Endometrial microvascular endothelial cells (primary cell): ENCODE data around the gene MAGEB10. TPM values are rescaled to one million over a fixed set of nuclear protein-coding genes. Genes with fewer than 3 reads are reported as not detected.
"Not testable (repeated sequence)": the region's sequence is repeated elsewhere in the genome, so short reads cannot be mapped to it uniquely, and the experiment has no call there.

Source experiments
- in situ Hi-C: cut with HindIII; loops from 2 replicates; pipeline ENCODE4 v1.10.0; 2017; ENCODE audit warnings: low sequenced_read_pairs, low pct_unique_long_range_greater_than_20kb; ENCODE audit errors: inconsistent ontology term
- total RNA-seq: library from RNA; depleted of rRNA; stranded (reverse); fragments of >200 nt; gene quantifications from one replicate; pipeline ENCODE4 v1.2.3, GENCODE V29; 2015; ENCODE audit errors: inconsistent ontology term

MAGEB10 gene, protein sequence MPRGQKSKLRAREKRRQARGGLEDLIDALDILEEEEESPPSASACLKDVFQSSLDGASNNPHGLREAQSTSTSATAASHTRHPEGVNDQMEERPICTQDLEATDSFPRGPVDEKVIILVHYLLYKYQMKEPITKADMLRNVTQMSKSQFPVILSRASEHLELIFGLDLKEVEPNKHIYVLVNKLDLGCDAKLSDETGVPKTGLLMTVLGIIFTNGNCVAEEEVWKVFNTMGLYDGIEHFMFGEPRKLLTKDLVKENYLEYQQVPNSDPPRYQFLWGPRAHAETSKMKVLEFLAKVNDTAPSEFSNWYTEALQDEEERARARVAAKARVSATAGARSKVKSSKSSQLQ
- total RNA-seq = not detected

DNA sequence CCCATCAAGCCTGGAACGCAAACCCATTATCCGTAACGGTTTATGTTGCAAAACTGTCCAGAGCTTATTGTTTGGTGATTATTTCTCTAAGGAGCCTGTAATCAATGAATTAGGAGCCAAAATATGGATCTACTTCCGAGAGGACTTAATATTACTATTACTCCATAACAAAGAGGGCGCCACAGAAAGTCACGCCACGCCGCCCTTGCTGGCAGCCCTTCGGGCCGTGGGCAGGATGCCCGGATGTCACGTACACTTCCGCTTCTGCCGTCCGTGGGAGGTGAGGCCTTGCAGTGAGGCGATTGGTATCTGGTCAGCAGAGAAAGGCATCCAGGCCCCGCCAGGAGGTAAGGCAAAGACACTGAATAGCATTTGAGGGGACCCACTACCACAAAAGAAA is at the start of gene MAGEB10:
Gene MAGEB10 (plus strand): TSS at position 301 of the 400 bp plus-strand sequence. CDS start 13,317 bp downstream, outside the sequence.
- in situ Hi-C loops = no loop called here

DNA sequence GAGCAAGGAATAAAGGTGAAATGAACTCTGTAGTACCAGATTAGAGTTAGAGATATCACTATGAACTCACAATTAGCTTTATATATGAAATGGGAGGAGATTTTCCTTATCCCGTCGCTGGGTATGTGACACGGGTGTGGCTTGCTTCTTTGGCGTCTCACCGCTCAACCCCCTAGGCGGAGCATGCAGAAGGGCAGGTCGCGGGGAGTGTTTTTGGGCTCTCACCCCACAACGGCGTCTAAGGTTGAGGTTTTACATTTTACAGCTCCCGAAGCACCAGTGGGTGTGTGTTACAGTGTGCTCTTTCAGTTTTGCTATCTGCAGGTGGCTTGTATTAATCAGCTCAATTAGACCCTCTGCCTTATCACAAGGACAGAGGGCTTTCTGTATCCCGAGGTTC is 42.1 kb upstream of the MAGEB10 start:
- in situ Hi-C loops = no loop called here

DNA sequence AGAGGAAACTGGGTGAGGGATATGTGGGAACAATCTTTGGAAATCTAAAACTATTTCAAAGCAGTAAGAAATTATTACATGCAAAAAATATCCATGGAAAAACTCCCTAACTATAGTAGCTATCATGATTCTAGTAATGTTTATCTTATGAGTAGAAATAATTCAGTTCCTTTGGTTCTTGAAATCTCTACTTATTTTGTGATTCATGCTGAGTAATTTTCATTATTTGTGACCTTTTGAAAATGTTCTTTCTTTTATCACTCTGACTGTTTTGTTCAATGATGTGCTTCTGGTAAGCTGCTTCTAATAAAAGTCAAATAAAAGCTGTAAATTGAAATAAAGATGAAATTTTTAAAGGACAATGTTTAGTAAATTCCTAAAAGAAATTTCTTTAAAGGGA is 40.4 kb upstream of the MAGEB10 start:
- in situ Hi-C loops = no loop called here

DNA sequence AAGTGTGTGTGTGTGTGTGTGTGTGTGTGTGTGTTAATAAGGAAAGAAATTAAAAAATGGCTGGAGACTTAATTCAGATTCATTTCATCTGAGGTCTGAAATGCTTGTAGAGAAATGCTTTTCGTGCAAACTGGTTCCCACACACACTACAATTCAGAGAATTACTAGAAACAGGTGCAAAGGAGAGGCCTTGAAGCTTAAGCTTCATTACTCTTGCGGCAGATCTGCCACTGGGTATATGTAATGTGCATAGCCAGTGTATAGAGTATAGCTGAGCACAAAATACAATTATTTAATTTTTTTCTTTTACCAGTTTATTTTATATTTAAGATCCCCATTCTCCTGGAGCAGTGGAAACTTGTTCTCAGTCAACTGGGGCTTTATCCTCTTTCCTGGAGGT is 31.8 kb upstream of the MAGEB10 start:
- in situ Hi-C loops = no loop called here

DNA sequence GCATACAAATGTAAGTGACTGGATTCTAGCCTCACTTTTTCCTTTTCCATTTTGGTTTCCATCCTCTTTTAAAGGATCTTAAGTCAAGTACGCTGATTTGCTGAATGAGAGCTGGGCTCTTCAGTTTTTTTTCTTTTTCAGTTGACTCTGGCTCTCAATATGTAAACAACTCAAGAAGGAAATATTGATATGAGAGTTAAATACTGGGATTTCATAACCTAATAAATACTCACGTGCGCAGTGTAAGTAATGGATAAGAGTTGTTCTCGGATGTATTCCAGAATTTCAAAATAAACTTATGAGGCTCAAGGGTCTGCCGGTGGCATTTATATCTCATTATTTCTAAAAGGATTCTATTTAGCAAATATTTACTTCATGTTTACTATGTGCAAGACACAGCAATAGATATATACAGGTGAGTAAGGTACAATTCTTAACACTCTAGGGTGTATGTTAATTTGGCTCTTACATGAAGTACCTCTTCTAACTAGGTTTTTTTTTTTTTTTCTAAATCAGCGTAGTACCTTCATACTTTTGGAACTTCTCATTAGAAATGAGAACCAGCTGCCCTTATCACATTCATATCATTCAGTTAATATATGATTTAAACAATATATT is 11.0 kb upstream of the MAGEB10 start:
- in situ Hi-C loops = no loop called here

DNA sequence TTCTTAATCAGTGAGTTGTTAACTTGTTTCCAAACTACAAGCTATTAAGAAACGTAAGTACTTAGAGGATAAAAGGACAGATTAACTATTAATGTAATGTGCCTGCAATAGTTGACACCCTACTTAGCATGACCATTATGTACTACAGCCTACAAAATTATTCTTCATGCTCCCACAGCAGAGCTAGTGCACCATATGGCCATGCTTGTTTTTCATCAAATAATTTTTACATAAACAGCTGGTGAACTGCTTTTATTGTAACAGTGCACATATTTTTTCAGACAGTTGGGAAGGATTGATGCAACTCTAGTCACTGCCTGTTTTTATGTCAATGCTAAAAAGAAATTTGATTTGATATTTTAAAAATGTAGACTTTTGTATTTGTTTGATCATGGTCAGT is 10.2 kb upstream of the MAGEB10 start:
- in situ Hi-C loops = no loop called here

DNA sequence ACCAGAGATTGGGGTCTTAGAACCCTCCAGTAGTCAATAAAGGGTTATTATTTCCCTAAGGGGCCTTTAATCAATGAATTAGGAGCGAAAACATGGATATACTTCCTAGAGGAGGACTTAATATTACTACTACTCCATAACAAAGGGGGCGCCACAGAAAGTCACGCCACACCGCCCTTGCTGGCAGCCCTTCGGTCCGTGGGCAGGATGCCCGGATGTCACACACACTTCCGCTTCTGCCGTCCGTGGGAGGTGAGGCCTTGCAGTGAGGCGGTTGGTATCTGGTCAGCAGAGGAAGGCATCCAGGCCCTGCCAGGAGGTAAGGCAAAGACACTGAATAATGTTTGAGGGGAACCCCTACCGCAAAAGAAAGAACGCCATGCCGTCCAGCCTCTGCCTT is 436 bp downstream of the MAGEB10 start:
- in situ Hi-C loops = no loop called here

DNA sequence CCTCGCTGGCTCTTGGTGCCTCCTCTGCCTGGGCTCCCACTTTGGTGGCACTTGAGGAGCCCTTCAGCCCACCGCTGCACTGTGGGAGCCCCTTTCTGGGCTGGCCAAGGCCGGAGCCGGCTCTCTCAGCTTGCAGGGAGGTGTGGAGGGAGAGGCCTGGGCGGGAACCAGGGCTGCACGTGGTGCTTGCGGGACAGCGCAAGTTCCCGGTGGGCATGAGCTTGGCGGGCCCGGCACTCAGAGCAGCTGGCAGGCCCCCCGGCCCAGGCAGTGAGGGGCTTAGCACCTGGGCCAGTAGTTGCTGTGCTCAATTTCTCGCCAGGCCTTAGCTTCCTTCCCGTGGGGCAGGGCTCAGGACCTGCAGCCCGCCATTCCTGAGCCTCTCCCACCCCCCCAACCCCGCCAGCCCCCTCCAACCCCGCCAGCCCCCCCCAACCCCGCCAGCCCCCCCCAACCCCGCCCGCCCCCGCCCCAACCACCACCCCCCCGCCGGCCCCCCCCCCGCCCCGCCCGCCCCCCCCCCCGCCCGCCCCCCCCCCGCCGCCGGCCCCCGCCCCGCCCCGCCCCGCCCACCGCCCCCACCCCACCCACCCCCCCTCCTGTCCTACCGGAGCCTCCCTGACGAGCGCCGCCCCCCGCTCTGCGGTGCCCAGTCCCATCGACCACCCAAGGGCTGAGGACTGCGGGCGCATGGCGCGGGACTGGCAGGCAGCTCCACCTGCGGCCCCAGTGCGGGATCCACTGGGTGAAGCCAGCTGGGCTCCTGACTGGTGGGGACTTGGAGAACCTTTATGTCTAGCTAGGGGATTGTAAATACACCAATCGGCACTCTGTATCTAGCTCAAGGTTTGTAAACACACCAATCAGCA is 1.4 kb downstream of the MAGEB10 start:
- in situ Hi-C loops = not testable (repeated sequence)

DNA sequence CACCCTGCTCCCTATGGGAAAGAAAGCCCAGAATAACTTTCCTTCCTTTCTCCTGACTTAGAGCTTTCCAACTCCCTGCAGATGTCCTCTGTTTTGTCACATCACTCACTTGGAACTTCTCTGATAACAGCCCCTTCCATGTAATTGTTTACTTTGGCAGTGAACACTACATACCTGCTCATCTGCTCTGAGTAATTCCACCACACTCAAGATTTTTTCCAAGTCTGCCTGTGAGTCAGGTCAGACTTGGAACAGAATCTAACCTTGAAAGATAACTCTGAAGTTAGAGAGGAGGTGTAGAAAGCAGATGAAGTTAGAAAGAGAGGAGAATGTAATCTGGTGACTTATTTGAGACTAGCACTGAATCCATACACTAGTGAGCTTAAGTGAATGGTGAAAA is 7.4 kb downstream of the MAGEB10 start:
- in situ Hi-C loops = no loop called here

DNA sequence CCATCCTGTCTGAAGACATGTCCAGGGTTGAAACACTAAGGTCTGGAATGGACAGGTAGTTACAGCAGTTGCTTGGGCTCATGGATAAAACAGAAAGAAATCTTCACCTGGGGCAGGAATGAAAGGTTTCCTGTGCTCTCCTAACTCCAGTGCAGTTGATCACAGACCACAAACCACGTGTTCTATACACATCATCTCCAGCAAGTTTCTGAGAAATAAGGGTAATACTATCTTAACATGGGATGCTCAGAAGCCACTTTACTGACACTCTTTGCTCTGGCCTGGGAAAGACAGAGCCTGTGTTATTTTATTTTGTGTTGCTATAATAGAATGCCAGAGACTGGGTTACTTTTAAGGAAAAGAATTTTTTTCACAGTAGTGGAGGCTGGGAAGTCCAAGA is 16.0 kb downstream of the MAGEB10 start:
- in situ Hi-C loops = no loop called here

DNA sequence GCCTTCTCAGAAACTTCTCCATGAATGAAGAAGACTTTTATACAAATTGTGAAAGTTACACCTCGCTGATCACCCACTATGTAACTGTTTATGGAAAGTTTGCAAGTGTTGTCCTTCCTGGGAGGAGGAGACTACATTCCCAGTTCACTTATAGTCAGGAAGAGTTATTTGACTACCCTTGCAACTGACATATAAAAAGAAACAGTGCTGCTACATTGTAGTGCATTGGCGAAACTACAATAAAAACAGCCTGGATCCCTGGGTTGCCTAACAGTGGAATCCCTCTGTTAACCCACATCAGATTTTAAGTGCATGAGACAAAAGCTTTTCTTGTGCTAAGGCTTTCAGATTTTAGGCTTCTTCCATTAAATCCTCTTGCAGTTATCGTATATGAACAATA is 30.4 kb downstream of the MAGEB10 start:
- in situ Hi-C loops = no loop called here

DNA sequence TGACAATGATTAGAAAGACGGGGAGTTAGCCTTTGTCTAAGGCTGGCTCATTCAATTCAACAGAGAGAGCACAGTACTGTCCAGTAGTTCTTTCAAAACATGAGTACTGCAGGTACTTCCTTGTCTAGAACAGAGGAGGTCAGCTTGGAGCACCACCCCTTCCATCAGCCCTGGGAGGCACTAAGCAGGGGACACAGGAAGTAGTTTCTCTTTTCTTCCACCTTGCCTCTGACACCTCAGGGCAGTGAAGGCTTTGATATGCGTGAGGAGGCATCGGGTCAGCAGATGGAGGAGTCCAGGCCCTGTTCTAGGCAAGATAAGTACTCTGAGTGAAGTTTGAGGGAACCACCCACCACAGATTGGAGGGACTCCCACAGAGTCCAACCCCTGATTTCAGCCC is 33.1 kb downstream of the MAGEB10 start:
- in situ Hi-C loops = no loop called here

DNA sequence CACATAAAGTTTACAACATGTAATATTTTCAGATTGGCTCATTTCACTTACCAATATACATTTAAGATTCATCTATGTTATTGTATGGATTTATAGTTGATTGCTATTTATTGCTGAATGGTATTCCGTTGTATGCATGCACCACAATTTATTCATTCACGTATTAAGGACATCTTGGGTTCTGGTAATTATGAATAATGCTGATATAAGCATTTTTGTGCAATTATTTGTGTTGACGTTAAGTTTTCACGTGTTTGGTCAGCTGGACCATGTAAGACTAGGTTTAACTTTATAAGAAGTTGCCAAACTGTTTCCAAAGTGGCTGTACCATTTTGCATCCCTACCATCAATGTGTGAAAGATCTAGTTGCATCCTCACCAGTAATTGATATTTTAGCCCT is 35.1 kb downstream of the MAGEB10 start:
- in situ Hi-C loops = no loop called here

DNA sequence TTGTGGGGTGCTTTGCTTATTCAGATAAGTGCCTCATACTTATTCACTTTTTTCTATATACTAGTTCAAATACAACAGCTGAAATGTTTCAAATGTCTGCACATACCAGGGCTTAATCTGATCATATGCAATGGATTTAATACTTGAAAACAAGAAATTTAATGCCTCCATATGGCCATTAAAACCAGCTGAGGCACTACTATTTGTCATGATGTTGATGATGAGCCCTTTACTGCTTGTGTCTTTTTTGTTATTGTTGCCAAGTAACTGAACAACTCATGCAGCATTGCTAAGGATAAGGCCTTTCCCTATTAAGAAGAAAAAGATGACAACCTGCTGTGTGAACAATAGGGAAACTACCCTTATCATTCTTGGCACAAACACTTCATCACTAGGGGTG is 52.5 kb downstream of the MAGEB10 start:
- in situ Hi-C loops = no loop called here

DNA sequence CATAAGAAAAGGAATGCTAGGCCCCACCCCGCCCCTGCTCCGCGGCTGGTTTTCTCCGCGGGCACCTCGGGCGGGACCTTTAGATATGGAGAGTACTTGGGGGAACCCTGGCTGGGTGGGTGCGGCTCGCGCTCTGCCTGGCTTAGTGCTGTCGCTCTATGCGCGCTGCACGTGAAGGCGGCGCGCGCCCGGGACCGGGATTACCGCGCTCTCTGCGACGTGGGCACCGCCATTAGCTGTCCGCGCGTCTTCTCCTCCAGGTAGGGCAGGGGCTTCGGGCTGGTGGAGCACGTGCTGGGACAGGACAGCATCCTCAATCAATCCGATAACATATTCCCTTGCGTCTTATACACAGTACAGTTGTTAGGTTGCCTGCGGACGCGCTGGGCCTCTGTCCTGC is 56.0 kb downstream of the MAGEB10 start:
- in situ Hi-C loops = no loop called here

Other genes with a start within 250 kb of the MAGEB10 start
- not detected for gene DCAF8L2, start 217.6 kb upstream of the MAGEB10 start, total RNA-seq
- not detected for gene DCAF8L1, start 173.5 kb downstream of the MAGEB10 start, total RNA-seq